Measurements from ENCODE around the gene SPEN. TPM values are rescaled to one million over a fixed set of nuclear protein-coding genes. Genes with fewer than 3 reads are reported as not detected.

The SPEN gene
- total RNA-seq, 1 donor from 2014 or later: 54.7 TPM

DNA sequence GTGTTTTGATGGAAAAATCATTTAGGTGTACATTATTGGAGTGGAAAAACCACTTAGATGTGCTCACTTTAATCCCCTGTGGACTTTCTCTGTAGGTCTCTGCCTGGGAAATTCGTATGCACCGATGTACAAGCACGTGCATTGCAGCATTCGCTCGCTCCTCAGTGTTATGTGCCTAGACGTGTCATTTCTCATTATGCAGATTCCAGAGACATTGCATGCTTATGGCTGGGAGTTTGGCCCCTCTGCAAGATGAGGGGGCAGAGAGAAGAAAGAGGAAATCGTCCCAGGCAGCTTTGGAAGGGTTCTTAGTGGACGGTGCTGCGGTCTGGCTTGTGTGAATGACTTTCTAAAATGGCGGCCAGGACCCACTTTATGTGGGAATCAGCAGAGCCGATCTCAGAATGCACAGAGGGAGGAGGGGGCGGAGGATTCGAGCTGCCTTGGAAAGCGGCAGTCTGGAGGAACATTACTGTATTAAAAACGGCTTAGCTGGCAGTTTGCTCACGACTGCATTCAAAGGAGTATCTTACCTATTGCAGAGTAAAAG, 2.3 kb downstream of the SPEN start:
- intact Hi-C loops (cut with DNase I): no loop called here
- Histone ChIP-seq H3K27ac (peak overlapping the region; percentile 99), H3K27me3 (ENCODE audit: low read depth) (no peaks in the 10 kb centered on the region), H3K4me1 (peaks cover 48% of the 10 kb centered on the region), H3K36me3 (no peaks in the 10 kb centered on the region), H3K9me3 (no peaks in the 10 kb centered on the region), H3K4me3 (peak overlapping the region; percentile 79)
- TF ChIP-seq, protein P1, sequence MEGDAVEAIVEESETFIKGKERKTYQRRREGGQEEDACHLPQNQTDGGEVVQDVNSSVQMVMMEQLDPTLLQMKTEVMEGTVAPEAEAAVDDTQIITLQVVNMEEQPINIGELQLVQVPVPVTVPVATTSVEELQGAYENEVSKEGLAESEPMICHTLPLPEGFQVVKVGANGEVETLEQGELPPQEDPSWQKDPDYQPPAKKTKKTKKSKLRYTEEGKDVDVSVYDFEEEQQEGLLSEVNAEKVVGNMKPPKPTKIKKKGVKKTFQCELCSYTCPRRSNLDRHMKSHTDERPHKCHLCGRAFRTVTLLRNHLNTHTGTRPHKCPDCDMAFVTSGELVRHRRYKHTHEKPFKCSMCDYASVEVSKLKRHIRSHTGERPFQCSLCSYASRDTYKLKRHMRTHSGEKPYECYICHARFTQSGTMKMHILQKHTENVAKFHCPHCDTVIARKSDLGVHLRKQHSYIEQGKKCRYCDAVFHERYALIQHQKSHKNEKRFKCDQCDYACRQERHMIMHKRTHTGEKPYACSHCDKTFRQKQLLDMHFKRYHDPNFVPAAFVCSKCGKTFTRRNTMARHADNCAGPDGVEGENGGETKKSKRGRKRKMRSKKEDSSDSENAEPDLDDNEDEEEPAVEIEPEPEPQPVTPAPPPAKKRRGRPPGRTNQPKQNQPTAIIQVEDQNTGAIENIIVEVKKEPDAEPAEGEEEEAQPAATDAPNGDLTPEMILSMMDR (IDR thresholded peaks at IDR 0.05): no peak
- ATAC-seq (peak in 1 of 2 donors; percentile 9), DNase-seq (no peak)

DNA sequence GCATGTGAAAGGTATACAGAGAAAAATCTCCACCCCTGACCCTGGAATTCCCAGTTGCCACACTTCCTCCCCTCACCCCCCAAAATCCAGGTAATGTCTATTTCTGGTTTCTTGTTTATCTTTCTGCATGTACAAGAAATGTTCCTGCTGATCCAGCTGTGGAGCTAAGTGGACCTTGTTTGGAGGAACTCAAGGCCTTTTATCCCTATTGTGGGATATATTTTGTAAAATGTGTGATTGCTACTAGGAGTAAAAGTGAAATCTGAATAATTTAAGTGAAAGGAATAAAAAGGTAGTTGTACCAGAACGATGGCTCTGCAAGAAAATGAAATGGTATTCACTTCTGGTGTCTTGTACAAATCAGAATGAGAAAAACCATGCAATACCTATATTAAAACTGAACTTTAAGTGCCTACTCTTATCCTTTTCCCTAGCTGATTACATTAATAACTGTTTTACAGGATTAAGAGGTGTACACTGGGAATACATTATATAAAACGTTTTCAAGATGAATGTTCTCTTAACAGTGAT, 3.0 kb downstream of the SPEN start:
- Histone ChIP-seq H3K9me3 (no peaks in the 10 kb centered on the region), H3K4me1 (peaks cover 48% of the 10 kb centered on the region), H3K36me3 (no peaks in the 10 kb centered on the region), H3K4me3 (peak overlapping the region; percentile 79), H3K27ac (peak overlapping the region; percentile 99), H3K27me3 (ENCODE audit: low read depth) (no peaks in the 10 kb centered on the region)
- TF ChIP-seq, protein P1 (IDR thresholded peaks at IDR 0.05): no peak
- no peak for ATAC-seq
- intact Hi-C loops (cut with DNase I): no loop called here
- DNase-seq: no peak

DNA sequence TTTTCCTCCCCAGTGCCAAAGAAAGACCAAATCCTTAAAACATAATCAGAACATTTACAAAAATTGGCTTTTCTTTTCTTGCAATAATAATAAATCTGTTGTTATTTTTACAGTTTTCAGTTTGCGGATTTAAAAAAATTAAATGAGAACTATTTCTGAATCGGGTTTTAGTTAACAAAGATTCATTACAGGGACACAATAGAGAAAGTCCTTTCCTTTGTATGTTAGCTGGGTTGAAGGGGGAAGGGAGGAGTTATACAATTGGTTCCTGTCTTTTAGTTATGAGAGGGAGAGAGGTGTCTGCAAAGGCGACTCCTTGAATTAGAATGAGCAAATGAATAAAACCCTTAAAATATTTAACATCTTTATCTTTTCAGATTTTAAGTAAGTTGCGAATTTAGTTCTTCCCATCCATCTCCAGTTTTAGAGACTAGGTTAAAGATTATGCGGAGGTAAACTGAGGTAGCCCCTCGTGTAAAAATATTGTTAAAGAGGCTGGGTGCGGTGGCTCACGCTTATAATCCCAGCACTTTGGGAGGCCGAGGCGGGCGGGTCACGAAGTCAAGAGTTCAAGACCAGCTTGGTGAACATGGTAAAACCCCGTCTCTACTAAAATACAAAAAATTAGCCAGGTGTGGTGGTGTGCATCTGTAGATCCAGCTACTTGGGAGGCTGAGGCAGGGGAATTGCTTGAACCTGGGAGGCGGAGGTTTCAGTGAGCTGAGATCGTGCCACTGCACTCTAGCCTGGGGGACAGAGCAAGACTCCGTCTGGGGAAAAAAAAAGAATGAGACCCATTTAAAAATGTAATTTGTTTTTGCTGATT, 3.9 kb downstream of the SPEN start:
- H3K27me3 ChIP-seq (ENCODE audit: low read depth): no peaks in the 10 kb centered on the region
- DNase-seq: no peak
- TF ChIP-seq, protein P1 (IDR thresholded peaks at IDR 0.05): no peak
- H3K27ac ChIP-seq: no peak overlapping the region
- no peak overlapping the region for H3K4me3 ChIP-seq
- H3K9me3 ChIP-seq: no peaks in the 10 kb centered on the region
- peaks cover 44% of the 10 kb centered on the region for H3K4me1 ChIP-seq
- no peak for ATAC-seq
- intact Hi-C loops (cut with DNase I): no loop called here
- no peaks in the 10 kb centered on the region for H3K36me3 ChIP-seq

DNA sequence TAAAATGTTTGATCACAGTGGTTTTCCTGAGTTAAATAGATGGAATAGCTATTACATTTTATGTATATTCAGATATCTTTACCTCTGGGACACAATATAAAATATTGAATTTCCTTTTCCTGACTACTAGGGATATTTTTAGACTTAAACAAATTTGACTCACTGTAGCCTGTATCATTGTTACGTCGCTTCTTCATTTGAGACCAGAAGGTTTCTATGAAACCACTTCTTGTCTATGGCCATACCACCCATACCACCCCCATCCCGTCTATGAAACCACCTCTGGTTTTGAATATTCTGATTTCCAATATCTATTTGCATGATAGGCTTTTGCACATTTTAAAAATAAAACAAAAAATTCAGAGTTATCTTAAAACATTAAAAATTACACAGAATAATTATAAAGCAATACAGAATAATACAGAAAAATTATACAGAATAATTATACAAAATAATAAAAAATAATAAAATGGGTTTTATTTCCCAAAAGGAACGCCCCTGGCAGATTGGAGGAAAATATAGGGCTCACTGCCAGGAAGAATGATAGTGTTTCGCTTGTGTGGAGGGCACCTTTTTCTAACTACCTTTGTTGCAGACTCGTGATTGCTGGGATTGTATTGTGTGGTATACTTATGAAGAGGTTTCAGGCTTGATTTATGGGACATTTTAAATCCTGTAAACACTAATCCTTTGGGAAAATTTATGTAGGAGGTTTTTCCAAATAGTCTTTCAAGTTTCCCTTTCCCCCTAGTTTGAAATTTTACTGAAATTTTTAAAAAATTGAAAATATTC, 4.7 kb downstream of the SPEN start:
- no peak overlapping the region for H3K4me3 ChIP-seq
- no peak overlapping the region for H3K27ac ChIP-seq
- H3K36me3 ChIP-seq: no peaks in the 10 kb centered on the region
- intact Hi-C loops (cut with DNase I): no loop called here
- TF ChIP-seq, protein P1 (IDR thresholded peaks at IDR 0.05): no peak
- H3K4me1 ChIP-seq: peaks cover 39% of the 10 kb centered on the region
- H3K9me3 ChIP-seq: no peaks in the 10 kb centered on the region
- ATAC-seq (no peak), DNase-seq (no peak)
- H3K27me3 ChIP-seq (ENCODE audit: low read depth): no peaks in the 10 kb centered on the region

DNA sequence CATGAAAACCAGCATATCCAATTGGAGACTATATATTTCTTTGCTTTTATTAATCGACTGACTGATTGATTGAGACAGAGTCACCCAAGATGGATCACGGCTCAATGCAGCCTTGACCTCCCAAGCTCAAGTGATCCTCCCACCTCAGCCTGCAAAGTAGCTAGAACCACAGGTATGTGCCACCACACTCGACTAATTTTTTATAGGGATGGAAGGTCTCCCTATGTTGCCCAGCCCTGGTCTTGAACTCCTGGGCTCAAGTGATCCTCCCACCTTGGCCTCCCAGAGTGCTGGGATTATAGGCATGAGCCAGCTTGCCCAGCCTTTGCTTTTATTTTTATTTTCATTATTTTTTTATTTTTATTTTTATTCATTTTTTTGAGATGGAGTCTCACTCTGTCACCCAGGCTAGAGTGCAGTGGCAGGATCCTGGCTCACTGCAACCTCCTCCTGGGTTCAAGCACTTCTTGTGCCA, 5.4 kb downstream of the SPEN start:
- Histone ChIP-seq H3K27ac (no peak overlapping the region), H3K4me1 (peaks cover 44% of the 10 kb centered on the region), H3K4me3 (no peak overlapping the region), H3K27me3 (ENCODE audit: low read depth) (no peaks in the 10 kb centered on the region), H3K9me3 (no peaks in the 10 kb centered on the region), H3K36me3 (no peaks in the 10 kb centered on the region)
- ATAC-seq: no peak
- DNase-seq: no peak
- TF ChIP-seq, protein P1 (IDR thresholded peaks at IDR 0.05): no peak
- intact Hi-C loops (cut with DNase I): no loop called here

All from lower lobe of right lung (tissue), 2 donors.